Esophagus squamous epithelium (tissue), 5 donors: Measurements from ENCODE around the gene ZNF723. TPM values are rescaled to one million over a fixed set of nuclear protein-coding genes. Genes with fewer than 3 reads are reported as not detected.

Experiments
- DNase-seq: peaks from one replicate; lab custom pipeline; 2025; lab: John Stamatoyannopoulos, UW
- H3K27ac ChIP-seq, 4 donors: fragments of 200-600 bp; sonication (generic); one replicate each; pipeline ENCODE4 v1.5.1; 2016 to 2019; ENCODE audit warnings: mild to moderate bottlenecking in 1 of 4
- H3K27me3 ChIP-seq, 4 donors: fragments of 200-600 bp; sonication (generic); 1 replicate in 3 of 4; 2 replicates in 1 of 4; pipeline versions ENCODE4 v1.5.1 to v1.6.0; 2017 to 2021; ENCODE audit warnings: antibody characterized with exemption in 1 of 4
- H3K36me3 ChIP-seq, 3 donors: fragments of 200-600 bp; sonication (generic); one replicate each; pipeline ENCODE4 v1.5.1; 2016 to 2019
- H3K4me1 ChIP-seq, 3 donors: fragments of 200-600 bp; sonication (generic); one replicate each; pipeline ENCODE4 v1.5.1; 2017 to 2019
- H3K4me3 ChIP-seq, 4 donors: fragments of 200-600 bp; sonication (generic); 1 replicate in 3 of 4; 2 replicates in 1 of 4; pipeline ENCODE4 v1.5.1; 2016 to 2019; ENCODE audit warnings: mild to moderate bottlenecking in 2 of 4, moderate library complexity in 1 of 4
- H3K9me3 ChIP-seq, 3 donors: fragments of 200-600 bp; sonication (generic); one replicate each; pipeline ENCODE4 v1.5.1; 2016 to 2019
- POLR2A ChIP-seq, 4 donors: fragments of 450-650 bp; IDR thresholded peaks; one replicate each; pipeline ENCODE4 v1.6.1; 2017; ENCODE audit warnings: antibody characterized with exemption in 4 of 4, mild to moderate bottlenecking in 4 of 4, moderate library complexity in 3 of 4
- WGBS, 2 donors: methylation state at CpG; one replicate each; pipeline ENCODE4 v1.1.5; 2018; 5-methylcytosine and 5-hydroxymethylcytosine counted together
- intact Hi-C: fragments of 100-400 bp; cut with DNase I; formaldehyde crosslinking; loops from one replicate; pipeline ENCODE4 v1.15.0; 2022
- small RNA-seq, 4 donors: library from RNA; depleted of rRNA; stranded (forward); fragments of <200 nt; gene quantifications; one replicate each; pipeline ENCODE3, GENCODE V24; 2016
- total RNA-seq, 4 donors: library from RNA; depleted of rRNA; stranded (reverse); fragments of >200 nt; gene quantifications; one replicate each; pipeline ENCODE4 v1.1.0, GENCODE V29; 2016
- TF ChIP-seq, protein P1 (sequence below), 6 experiments: fragments of 450-650 bp in 4 of 6; fragments of 200-600 bp in 2 of 6; sonication (generic) in 2 of 6; IDR thresholded peaks; one replicate each; pipeline ENCODE4 v1.5.1; 2016 to 2019; ENCODE audit warnings: antibody characterized with exemption in 6 of 6, mild to moderate bottlenecking in 4 of 6, moderate library complexity in 4 of 6
- donor health status: DM: yes; HTN: yes; CAD: no.

Gene ZNF723
- total RNA-seq, 4 donors from 2014 or later, result not detected

DNA sequence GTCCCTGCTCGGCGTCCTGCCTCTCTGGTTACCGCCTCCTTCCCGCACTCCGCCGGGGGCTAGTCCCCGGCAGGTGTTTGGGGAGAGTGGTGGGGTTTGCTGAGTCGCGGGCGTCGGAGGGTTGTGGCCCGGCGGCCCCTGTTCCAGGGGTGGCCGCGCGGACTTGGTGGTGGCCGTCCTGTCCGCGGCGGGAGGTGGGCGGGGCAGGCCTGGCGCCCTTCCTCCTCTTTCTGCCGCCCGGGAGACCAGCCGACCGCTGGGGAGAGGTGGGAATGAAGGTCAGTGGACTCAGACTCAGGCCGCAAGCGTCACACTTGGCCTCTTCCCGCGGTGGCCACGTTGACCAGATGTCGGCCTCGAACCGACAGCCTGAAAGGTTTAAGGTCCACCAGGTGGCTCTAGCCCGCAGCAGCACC is 61.8 kb downstream of the ZNF723 start:
- WGBS, 2 donors, result 75 to 98% methylated on average over 1 to 29 of the region's 35 CpGs
- intact Hi-C loops, result no loop called here
- no peak for DNase-seq

GRCh38 chr19:22901431-22902130 is 69.5 kb downstream of the ZNF723 start:
- H3K4me1 ChIP-seq, result no peaks in the 10 kb centered on the region
- no peak for TF ChIP-seq POLR2A (IDR thresholded peaks at IDR 0.05)
- TF ChIP-seq, protein P1, sequence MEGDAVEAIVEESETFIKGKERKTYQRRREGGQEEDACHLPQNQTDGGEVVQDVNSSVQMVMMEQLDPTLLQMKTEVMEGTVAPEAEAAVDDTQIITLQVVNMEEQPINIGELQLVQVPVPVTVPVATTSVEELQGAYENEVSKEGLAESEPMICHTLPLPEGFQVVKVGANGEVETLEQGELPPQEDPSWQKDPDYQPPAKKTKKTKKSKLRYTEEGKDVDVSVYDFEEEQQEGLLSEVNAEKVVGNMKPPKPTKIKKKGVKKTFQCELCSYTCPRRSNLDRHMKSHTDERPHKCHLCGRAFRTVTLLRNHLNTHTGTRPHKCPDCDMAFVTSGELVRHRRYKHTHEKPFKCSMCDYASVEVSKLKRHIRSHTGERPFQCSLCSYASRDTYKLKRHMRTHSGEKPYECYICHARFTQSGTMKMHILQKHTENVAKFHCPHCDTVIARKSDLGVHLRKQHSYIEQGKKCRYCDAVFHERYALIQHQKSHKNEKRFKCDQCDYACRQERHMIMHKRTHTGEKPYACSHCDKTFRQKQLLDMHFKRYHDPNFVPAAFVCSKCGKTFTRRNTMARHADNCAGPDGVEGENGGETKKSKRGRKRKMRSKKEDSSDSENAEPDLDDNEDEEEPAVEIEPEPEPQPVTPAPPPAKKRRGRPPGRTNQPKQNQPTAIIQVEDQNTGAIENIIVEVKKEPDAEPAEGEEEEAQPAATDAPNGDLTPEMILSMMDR (IDR thresholded peaks at IDR 0.05), result no peak
- 94 to 96% methylated on average over 9 to 14 of the region's 47 CpGs for WGBS, 2 donors
- DNase-seq, result no peak
- peaks cover 0 to 71% (median 22%) of the 10 kb centered on the region in 3 donors for H3K9me3 ChIP-seq
- no peaks in the 10 kb centered on the region for H3K36me3 ChIP-seq
- no peak overlapping the region for H3K27ac ChIP-seq
- no peak overlapping the region for H3K4me3 ChIP-seq
- intact Hi-C loops, result no loop called here
- no peaks in the 10 kb centered on the region for H3K27me3 ChIP-seq

More for the DNA sequence above, 61.8 kb downstream of the ZNF723 start:
- TF ChIP-seq, protein P1 (IDR thresholded peaks at IDR 0.05), result no peak
- no peak for TF ChIP-seq POLR2A (IDR thresholded peaks at IDR 0.05)
- Histone ChIP-seq H3K4me1 (no peaks in the 10 kb centered on the region), H3K27ac (no peak overlapping the region), H3K9me3 (peaks cover 0 to 38% (median 15%) of the 10 kb centered on the region in 3 donors), H3K4me3 (no peak overlapping the region), H3K36me3 (no peaks in the 10 kb centered on the region), H3K27me3 (no peaks in the 10 kb centered on the region)

Small RNA genes lying within 50 kb of the gene (small RNA-seq; reads per million reads assigned to genes)
- gene VN1R88P, result 0 reads per million in 4 donors

Other genes with a start within 250 kb of the ZNF723 start
- under 1 TPM; 0.09 to 0.95 (median 0.23) TPM for gene ZNF492, start 198.0 kb upstream of the ZNF723 start, total RNA-seq
- not detected for gene ZNF99, start 48.1 kb upstream of the ZNF723 start, total RNA-seq
- 1 to 10 TPM in 1 of 4 donors, not detected in 3; 1.7 TPM for gene ZNF728, start 170.9 kb downstream of the ZNF723 start, total RNA-seq